Measurements from ENCODE around the gene DOCK6. TPM values are rescaled to one million over a fixed set of nuclear protein-coding genes. Genes with fewer than 3 reads are reported as not detected.

The DOCK6 gene
- total RNA-seq, 2 experiments from 2014 or later = 24.1 to 74.6 TPM

DNA sequence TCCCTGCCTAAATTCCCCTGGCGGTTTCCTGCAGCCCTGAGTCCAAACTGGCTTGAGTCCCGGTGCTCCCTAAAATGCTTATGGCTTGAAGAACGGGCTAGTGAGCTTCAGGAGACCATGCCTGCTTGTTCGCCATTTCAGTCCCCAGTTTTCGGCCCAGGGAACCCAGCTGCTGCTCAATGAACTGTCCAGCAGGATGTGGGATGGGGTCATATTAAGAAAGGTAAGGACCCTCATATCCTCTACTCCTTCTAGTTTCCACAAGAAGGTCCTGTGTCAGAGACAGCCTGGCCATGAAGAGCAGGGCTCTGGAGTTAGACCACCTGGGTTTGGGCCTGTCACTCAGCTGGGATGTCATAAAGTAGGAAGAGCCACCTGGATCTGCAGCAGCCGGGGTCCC lies 89.7 kb downstream of the DOCK6 start:
- no TSS peak for BruUV-seq (replicated peaks)
- H4K20me1 ChIP-seq (ENCODE audit: insufficient read depth, low read length) = no peaks in the 10 kb centered on the region
- TF ChIP-seq EZH2phosphoT487 (IDR thresholded peaks at IDR 0.05; ENCODE audit: borderline replicate concordance, low read depth, low read length) = no peak
- TF ChIP-seq, protein P1, sequence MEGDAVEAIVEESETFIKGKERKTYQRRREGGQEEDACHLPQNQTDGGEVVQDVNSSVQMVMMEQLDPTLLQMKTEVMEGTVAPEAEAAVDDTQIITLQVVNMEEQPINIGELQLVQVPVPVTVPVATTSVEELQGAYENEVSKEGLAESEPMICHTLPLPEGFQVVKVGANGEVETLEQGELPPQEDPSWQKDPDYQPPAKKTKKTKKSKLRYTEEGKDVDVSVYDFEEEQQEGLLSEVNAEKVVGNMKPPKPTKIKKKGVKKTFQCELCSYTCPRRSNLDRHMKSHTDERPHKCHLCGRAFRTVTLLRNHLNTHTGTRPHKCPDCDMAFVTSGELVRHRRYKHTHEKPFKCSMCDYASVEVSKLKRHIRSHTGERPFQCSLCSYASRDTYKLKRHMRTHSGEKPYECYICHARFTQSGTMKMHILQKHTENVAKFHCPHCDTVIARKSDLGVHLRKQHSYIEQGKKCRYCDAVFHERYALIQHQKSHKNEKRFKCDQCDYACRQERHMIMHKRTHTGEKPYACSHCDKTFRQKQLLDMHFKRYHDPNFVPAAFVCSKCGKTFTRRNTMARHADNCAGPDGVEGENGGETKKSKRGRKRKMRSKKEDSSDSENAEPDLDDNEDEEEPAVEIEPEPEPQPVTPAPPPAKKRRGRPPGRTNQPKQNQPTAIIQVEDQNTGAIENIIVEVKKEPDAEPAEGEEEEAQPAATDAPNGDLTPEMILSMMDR (conservative IDR thresholded peaks at IDR 0.05; ENCODE audit: low read length) = no peak
- H3K9me3 ChIP-seq (ENCODE audit: low read length) = no peaks in the 10 kb centered on the region
- H2AFZ ChIP-seq (ENCODE audit: low read length) = no peak overlapping the region
- no peak for DNase-seq (ENCODE audit: low spot score)
- H3K27ac ChIP-seq (ENCODE audit: low read depth, low read length, poor library complexity, severe bottlenecking) = no peak overlapping the region
- no peaks in the 10 kb centered on the region for H3K9me2 ChIP-seq (ENCODE audit: insufficient read depth, low read length)
- no peaks in the 10 kb centered on the region for H3K79me2 ChIP-seq (ENCODE audit: insufficient read depth, low read depth, low read length)
- POLR2A ChIA-PET = no interaction called here
- H3K4me3 ChIP-seq (ENCODE audit: low read depth, low read length, poor library complexity, severe bottlenecking) = no peak overlapping the region
- no peak overlapping the region for H3K4me2 ChIP-seq (ENCODE audit: low read length)
- CTCF ChIA-PET (ENCODE audit: unreplicated experiment) = no interaction called here
- H3K4me1 ChIP-seq (ENCODE audit: insufficient read depth, low read length, poor library complexity, severe bottlenecking) = no peaks in the 10 kb centered on the region
- intact Hi-C loops (cut with micrococcal nuclease; ENCODE audit: unreplicated experiment) = no loop called here
- peaks cover 90% of the 10 kb centered on the region for H3K36me3 ChIP-seq (ENCODE audit: insufficient read depth, low read length)

DNA sequence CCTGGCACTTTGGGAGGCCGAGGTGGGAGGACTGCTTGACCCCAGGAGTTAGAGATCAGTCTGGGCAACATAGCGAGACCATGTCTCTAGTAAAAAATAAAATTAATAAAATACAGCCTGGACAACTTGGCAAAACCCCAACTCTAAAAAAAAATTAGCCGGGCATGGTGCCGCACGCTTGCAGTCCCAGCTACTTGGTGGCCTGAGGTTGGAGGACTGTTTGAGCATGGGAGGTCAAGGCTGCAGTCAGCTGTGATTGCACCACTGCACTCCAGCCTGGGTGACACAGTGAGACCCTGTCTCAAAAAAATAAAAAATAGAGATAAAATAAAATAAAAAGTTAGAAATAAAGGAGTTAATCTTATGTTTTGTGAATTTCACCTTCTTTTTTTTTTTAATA lies 91.2 kb downstream of the DOCK6 start:
- no peak for TF ChIP-seq EZH2phosphoT487 (IDR thresholded peaks at IDR 0.05; ENCODE audit: borderline replicate concordance, low read depth, low read length)
- TF ChIP-seq, protein P1 (conservative IDR thresholded peaks at IDR 0.05; ENCODE audit: low read length) = no peak
- POLR2A ChIA-PET = no interaction called here
- no TSS peak for BruUV-seq (replicated peaks)
- Histone ChIP-seq H3K27ac (ENCODE audit: low read depth, low read length, poor library complexity, severe bottlenecking) (no peak overlapping the region), H3K4me1 (ENCODE audit: insufficient read depth, low read length, poor library complexity, severe bottlenecking) (no peaks in the 10 kb centered on the region), H3K4me3 (ENCODE audit: low read depth, low read length, poor library complexity, severe bottlenecking) (no peak overlapping the region), H3K79me2 (ENCODE audit: insufficient read depth, low read depth, low read length) (no peaks in the 10 kb centered on the region), H3K4me2 (ENCODE audit: low read length) (no peak overlapping the region), H3K36me3 (ENCODE audit: insufficient read depth, low read length) (peaks cover 86% of the 10 kb centered on the region), H3K9me3 (ENCODE audit: low read length) (no peaks in the 10 kb centered on the region), H3K9me2 (ENCODE audit: insufficient read depth, low read length) (no peaks in the 10 kb centered on the region), H4K20me1 (ENCODE audit: insufficient read depth, low read length) (no peaks in the 10 kb centered on the region), H2AFZ (ENCODE audit: low read length) (no peak overlapping the region)
- intact Hi-C loops (cut with micrococcal nuclease; ENCODE audit: unreplicated experiment) = no loop called here
- DNase-seq (ENCODE audit: low spot score) = no peak
- CTCF ChIA-PET (ENCODE audit: unreplicated experiment) = no interaction called here

DNA sequence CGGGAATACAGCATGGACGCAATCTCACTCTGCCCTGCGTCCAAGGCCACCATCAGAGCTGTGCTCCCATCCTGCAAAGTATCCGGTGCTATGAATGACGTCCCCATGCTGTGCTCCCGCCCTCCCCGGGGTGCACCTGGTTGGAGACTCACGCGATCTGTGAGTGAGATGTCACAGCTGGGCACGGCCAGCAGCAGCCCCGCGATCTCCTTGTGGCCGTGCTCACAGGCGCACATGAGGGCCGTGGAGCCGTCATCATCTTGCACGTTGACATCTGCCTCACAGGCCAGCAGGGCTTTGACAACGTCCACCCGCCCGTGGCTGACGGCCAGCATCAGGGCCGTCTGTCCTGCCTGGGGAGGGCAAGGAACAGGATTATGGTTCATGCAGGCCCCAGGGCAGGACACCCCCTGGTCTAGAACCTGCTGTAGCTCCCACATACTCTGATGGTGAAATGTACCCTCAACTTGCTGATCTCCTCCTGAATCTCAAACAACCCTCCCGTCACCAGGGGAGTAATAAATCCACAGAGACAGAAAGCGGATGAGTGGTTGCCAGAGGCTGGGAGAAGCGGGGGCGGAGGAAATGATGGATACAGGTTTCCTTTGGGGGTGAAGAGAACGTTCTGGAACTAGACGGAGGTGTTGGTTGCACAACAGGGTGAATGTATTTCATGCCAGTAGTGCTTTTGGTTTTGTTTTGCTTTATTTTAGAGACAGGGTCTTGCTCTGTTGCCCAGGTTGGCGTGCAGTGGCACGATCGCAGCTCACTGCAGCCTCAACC lies 92.2 kb downstream of the DOCK6 start:
- ChIA-PET CTCF (ENCODE audit: unreplicated experiment) (no interaction called here), POLR2A (no interaction called here)

More for the DNA sequence above, 92.2 kb downstream of the DOCK6 start:
- Histone ChIP-seq H3K4me1 (ENCODE audit: insufficient read depth, low read length, poor library complexity, severe bottlenecking) (no peaks in the 10 kb centered on the region), H3K4me3 (ENCODE audit: low read depth, low read length, poor library complexity, severe bottlenecking) (no peak overlapping the region), H3K79me2 (ENCODE audit: insufficient read depth, low read depth, low read length) (no peaks in the 10 kb centered on the region), H3K27ac (ENCODE audit: low read depth, low read length, poor library complexity, severe bottlenecking) (no peak overlapping the region), H3K4me2 (ENCODE audit: low read length) (no peak overlapping the region), H2AFZ (ENCODE audit: low read length) (no peak overlapping the region), H3K36me3 (ENCODE audit: insufficient read depth, low read length) (peaks cover 89% of the 10 kb centered on the region), H4K20me1 (ENCODE audit: insufficient read depth, low read length) (no peaks in the 10 kb centered on the region), H3K9me3 (ENCODE audit: low read length) (no peaks in the 10 kb centered on the region), H3K9me2 (ENCODE audit: insufficient read depth, low read length) (no peaks in the 10 kb centered on the region)
- no peak for DNase-seq (ENCODE audit: low spot score)
- intact Hi-C loops (cut with micrococcal nuclease; ENCODE audit: unreplicated experiment) = no loop called here
- TF ChIP-seq, protein P1 (conservative IDR thresholded peaks at IDR 0.05; ENCODE audit: low read length) = no peak
- TF ChIP-seq EZH2phosphoT487 (IDR thresholded peaks at IDR 0.05; ENCODE audit: borderline replicate concordance, low read depth, low read length) = no peak
- no TSS peak for BruUV-seq (replicated peaks)
